Stimulated activated CD4-positive, alpha-beta T cell treated with anti-CD3 and anti-CD28 coated beads, Interleukin-4, amount 100 ng/mL, for 24 hours (primary cell): Measurements from ENCODE around the gene TANGO2.

Experiments used
- DNase-seq: peaks from one replicate; pipeline ENCODE4 v3.0.0-alpha.2; 2020

TANGO2 gene

DNA sequence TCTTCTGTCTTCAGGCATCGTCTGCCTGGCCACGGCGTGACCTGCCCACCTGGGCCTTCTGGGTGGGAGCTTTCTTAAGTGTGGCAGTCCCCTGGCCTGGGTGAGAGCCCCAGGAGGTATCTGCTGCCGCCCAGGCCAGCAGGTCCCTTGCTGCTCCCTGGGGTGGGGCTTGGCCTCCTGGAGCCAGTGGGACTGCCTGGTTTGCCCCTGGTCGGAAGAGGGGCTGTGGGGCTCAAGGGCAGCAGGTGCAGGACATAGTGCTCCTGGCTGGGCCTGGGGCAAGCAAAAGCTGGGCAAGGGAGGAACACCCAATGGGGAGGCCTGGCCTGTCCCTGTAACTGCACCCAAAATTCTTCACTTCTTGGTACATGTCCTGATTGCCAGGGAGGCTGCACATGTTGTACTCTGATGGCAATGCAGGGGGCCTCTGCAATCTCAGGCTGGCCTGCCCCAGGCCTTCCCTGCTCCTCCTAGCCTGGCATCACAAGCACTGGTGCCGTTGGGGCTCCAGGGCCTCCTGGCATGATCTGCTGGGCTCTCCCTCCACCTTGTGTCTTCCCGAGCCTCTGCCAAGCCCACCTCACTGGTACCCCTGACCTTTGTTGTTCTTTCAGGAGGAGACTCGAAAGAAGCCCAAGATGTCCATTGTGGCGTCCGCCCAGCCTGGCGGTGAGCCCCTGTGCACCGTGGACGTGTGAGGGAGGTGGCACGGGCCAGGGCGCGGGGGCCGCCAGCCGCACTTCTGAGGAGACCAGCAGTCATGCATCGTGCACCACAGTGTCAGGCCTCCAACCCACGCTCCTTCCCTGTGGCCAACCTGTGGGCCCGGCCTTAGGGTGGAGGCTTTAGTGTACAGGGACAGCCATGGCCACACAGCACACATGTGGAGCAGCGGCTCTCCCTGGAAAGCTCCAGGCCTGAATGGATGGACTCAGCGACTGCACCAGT is 88.8 kb downstream of the TANGO2 start:
- DNase-seq: no peak

DNA sequence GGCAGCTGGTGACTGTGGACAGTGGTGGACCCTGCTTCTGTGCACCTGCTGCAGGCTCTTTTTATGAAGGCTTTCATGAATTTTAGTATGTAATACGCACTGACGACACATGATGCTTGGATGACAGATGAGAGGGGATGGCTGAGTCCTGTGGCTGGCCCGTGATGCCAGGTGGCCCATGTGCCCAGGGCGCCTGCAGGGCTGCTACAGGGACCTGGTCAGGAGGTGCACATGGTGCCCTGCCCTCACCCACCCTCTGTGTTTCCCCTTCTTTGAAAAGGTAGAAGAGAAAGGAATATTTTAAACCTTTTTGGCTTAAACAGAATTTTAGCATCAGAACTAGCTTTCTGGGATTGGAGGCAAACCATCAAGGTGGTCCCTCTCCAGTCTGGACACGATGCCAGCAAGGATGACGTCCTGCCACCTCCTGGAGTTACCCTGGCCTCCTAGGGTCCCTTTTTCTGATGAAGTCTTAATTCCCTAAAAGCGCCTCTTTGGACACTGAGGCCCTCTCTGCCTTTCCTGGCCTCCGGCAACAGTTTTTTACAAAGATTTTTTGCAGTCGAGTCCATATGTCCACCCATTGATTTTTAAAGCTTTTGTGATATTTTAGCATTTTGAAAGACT is 89.6 kb downstream of the TANGO2 start:
- no peak for DNase-seq

DNA sequence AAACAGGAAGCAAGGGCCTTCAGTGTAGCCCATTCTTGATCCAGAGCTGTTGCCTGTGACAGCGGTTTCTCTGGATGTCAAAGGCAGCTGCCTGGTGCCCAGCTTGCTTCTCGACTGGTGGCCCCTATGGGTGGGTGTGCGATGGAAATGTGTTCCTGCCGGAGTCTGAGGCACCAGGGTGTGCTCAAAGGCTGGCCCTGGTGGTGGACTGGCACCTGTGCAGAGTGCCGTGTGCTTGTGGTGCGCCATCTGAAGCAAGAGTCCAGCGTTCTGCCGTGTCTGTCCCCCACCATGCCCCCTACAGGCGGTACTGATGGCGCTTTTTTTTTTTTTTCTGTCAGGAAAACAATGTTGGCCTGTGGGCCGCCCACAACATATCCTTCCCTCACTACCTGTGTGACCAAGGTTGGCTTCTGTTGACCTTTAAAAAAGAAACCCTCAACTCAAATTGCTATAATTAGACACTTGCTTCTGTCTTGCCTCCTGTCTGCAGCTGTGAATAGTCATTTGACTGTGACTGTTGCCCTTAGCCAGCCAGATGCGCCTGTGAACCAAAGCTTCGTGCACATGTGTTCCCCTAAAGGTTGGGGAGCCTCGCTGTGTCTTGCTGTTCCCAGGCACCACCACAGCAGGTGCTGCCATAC is 90.3 kb downstream of the TANGO2 start:
- DNase-seq: peak; percentile 36

DNA sequence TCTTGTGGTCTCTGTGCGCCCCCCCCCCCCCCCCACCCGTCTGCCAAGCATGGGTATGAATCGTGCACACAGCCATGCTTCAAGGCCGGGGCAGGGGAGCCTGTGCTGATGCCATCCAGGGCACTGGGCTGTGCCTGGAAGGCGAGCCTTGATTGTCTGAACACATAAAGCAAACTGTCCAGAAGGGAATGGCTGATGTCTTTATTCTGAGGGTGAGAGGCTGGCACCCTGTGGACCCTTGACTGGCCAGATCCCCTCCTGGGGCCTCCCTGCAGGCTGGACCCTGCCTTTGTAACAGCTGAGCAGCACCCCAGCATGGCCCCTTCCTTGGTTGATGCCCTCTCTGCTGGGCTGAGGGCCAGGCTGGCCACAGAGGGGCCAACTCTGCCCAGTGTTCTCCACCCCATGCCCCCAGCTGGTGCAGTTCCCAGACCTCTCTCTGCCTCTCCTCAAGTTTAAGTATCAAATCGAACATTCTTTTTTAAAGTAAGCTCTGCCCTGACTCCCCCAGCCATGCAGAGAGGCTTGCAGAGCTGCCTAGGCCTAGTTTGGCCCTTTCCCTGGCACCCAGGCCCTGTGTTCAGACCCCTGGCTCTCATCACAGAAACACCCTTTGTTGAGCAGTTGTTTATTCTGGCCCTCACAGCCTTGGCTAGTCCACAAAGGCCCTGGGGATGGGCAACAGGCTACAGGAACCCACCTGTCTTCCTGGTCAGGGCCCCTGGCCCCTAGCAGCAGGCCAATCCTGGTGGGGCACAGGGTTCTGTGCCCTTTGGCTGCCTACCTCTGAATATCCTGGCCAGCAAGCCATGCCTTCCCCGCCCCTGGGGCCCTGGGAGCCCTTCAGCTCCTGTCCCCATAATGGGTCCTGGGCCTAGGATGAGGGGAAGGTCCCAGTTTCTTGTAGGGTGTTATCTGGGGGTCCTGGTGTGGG is 91.0 kb downstream of the TANGO2 start:
- no peak for DNase-seq

DNA sequence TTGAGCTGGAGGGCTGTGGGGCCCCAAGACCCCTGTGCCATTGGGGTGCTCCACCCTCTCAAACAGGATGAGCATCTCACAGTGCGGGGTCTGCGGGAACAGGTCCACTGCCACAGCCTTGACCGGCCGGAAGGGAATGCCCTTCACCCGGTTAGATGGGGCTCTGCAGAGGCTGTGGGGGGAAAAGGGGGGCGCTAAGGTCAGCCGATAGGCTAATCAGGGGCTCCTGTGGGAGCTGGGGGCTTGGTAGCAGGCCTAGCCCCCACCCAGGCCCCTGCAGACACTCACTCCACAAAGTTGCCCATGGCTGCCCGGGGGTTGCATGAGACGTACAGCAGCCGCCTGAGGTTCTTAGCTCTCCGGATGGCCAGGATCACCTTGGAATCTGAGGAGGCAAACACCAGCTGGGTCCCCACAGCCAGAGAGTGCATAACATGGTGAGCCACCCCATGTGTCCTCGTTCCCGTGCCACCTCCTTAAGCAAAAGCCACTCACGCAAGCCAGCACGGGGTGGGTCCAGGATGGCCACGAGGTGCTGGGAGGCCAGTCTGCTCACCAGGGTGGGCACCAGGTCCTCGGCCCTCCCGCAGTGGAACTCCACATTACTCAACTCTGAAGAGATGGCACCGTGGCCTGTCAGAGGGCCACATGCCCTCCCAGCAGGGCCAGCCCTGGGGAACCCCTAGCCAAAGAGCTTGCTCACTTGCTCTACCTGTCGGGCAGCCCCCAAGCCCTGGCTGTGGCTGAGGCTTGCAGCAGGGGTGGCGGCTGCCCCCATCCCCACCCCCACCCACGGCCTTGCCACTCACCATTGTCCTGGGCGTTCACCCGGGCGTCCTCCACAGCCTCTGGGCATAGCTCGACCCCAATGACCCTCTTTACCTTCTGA is 92.0 kb downstream of the TANGO2 start:
- DNase-seq: no peak

DNA sequence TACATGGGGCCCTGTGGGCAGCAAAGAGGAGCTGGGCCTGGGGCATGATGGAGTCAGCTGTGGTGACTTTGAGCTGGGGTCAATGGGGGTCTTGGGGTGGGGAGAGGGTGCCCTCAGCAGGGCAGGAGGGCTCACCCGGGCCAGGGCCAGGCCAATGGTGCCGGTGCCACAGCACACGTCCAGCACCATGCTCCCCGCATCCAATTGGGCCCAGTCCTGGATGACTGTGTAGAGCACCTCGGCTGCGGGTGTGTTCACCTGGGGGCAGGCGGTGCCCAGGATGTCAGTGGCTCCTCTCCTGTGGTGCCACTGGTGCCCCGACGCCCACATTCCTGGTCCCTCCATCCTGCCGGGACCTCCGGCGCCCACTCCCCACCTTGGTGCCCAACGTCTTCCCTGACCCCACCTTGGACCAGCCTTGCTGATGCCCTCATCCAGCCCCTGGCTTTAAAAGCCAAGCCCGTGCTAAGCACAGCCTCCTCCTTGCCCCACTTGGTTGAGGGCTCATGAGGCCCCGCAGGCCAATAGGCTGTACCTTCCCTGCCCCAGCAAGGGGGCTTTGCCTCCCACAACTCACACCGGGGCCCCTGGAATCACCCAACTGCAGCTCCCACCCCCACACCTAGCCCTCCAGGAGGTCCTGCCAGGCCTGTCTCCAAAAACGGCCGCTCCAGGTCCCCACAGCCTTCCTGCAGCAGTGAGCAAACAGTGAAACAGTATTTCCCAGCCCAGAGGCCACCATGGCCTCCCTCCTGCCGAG is 92.8 kb downstream of the TANGO2 start:
- no peak for DNase-seq

DNA sequence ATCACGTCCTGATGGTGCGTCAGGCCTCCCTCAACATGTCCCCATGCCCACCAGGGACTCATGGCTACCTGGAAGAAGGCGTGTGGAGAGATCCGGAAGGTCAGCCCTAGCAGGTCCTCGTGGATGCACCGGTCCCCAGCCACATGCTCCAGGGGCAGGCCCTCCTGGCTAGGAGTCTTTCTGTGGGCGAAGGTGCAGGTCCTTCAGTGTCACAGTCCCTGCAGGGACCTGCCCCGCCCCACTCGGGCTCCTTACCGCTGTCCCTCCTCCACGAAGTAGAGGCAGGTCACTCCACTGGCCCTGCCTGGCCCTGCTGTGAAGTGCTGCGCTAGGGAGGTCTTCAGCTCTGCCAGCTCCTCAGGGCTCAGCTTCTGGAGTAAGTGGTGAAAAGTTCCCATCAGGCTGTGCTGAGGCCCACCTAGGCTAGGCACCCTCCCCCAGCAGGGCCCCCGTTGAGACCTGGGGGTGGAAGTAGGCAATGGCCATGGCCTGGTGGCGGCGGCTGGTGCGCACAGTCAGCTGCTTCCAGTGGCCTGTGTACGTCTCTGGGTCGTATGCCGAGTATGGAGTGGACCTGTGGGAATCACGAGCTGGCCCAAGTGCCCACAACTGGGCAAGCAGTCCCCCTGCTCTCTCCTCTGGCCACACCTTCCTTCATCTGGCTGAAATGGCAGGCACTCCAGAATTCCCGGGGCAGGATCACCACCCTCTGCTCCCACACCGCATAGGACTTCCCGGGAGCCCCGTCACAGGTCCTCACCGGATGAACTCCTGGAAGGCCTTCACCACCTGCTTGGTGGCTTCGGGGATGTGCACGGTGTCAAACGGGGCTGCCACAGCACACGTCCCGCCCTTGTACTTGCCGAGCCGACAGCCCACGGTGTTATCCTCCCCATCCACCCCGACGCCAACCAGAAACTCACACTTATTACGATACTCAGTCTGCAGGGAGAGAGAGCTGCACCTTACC is 93.9 kb downstream of the TANGO2 start:
- no peak for DNase-seq

DNA sequence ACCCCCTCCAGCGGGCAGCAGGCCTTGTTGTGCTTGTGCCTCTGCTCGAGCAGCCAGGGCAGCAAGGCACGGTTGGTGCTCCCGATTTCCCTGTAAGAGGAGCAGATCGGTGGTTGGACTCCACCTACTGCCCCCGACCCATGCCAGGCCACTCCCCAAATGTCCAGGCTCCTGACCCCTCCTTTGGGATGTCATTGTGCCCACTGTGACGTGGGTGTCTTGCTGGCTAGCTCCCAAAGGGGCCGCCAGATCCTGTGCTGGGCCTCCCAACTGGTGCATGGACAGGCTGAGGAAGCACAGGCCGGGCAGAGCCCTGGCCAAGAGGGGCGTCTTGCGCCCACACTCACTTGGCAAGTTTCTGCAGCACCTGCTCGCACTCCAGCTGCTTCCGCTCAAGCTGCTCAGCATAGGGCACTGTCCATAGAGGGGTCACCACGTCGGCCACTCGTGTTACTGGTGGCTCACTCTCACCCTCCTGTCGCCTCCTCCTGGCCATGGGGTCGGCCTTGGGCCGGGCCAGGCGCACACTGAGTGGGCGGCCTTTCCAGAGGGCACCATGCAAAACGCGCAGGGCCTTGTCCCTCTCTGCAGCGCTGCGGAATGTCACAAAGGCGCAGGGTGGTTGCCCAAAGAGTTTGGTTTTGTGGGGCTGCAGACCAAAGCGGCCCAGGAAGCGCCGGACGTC is 94.9 kb downstream of the TANGO2 start, which contains the start of gene RANBP1:
Gene RANBP1 (plus strand): TSS at position 414 of the 685 bp plus-strand sequence. CDS start 81 bp downstream, at position 495.
- DNase-seq: no peak

DNA sequence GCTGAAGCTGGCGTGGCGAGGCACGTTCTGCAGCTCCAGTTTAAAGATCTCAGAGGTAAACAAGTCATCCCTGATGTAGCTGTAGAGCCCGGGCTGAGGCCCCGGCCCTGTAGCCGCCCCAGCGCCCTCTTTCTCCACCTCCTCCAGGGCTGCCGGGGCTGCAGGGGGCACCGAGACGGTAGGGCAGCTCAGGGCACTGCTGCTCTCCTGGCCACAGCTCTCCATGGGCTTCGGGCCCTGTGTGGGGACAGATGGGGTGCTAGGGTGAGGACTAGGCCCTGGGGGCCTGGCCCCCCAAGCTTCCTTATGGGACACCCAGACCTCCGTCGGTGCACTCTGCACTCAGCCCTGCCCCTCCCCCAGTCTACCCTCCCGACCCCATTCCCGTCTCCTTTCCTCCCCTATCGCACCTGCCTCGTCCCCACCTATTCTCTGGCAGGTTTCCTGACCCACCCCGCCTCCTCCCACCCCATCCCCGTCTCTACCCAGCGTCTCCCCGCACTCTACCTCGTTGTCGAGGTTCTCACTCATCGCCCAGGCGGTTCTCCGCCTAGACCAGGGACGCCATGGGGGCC is 95.6 kb downstream of the TANGO2 start:
- no peak for DNase-seq
